Astrocyte of the hippocampus (primary cell): ENCODE results near the gene GSC2.

Source experiments
- DNase-seq: peaks from one replicate; pipeline ENCODE4 v3.0.0; 2011; ENCODE audit warnings: low read depth, low spot score

GSC2 gene

GRCh38 chr22:19134176-19134831 is 15.8 kb downstream of the GSC2 start:
- DNase-seq: no peak

GRCh38 chr22:19133561-19133960 is 16.5 kb downstream of the GSC2 start:
- no peak for DNase-seq

GRCh38 chr22:19132693-19133400 is 17.2 kb downstream of the GSC2 start:
- DNase-seq: no peak

GRCh38 chr22:19132153-19132552 is 17.9 kb downstream of the GSC2 start:
- no peak for DNase-seq

GRCh38 chr22:19131685-19132015 is 18.4 kb downstream of the GSC2 start:
- no peak for DNase-seq

GRCh38 chr22:19130959-19131684 is 19.0 kb downstream of the GSC2 start, which contains the start of gene TSSK2:
TSSK2 (plus strand) TSS chr22:19131308; CDS start chr22:19131400, 92 bp downstream.
- DNase-seq: no peak

GRCh38 chr22:19129871-19130270 is 20.2 kb downstream of the GSC2 start:
- DNase-seq: no peak

- DNase-seq: no peak
Measured at GRCh38 chr22:19128946-19129727, 21.0 kb downstream of the GSC2 start.

- DNase-seq: no peak
Measured at GRCh38 chr22:19128009-19128401, 22.1 kb downstream of the GSC2 start.

GRCh38 chr22:19127329-19128008 is 22.6 kb downstream of the GSC2 start:
- no peak for DNase-seq

GRCh38 chr22:19126309-19127273 is 23.5 kb downstream of the GSC2 start:
- no peak for DNase-seq

GRCh38 chr22:19125474-19126308 is 24.4 kb downstream of the GSC2 start:
- no peak for DNase-seq

GRCh38 chr22:19125011-19125410 is 25.1 kb downstream of the GSC2 start:
- DNase-seq: no peak

- DNase-seq: no peak
Measured at GRCh38 chr22:19124377-19124776, 25.7 kb downstream of the GSC2 start.

GRCh38 chr22:19123936-19124335 is 26.2 kb downstream of the GSC2 start:
- no peak for DNase-seq

GRCh38 chr22:19122752-19123492 is 27.2 kb downstream of the GSC2 start:
- peak; percentile 45 for DNase-seq

GRCh38 chr22:19122143-19122751 is 27.8 kb downstream of the GSC2 start, which contains the start of gene DGCR2:
DGCR2 (minus strand) TSS chr22:19122412; CDS start chr22:19122206, 206 bp downstream.
- DNase-seq: peak; percentile 99

GRCh38 chr22:19121631-19122142 is 28.4 kb downstream of the GSC2 start:
- peak; percentile 67 for DNase-seq
